GM12892 (cell line): ENCODE measurements around the gene SLC6A8.

Source experiments
- POLR2A ChIP-seq: IDR thresholded peaks from 2 replicates; pipeline ENCODE4 v1.6.1; 2011; ENCODE audit warnings: low read depth, low read length, control low read depth
- POLR2AphosphoS5 ChIP-seq: IDR thresholded peaks from 2 replicates; pipeline ENCODE4 v1.6.1; 2011; ENCODE audit warnings: low read depth, low read length, control low read depth
- TAF1 ChIP-seq: IDR thresholded peaks from 2 replicates; pipeline ENCODE4 v1.6.1; 2011; ENCODE audit warnings: low read depth, mild to moderate bottlenecking, control low read depth, low read length, borderline replicate concordance

DNA sequence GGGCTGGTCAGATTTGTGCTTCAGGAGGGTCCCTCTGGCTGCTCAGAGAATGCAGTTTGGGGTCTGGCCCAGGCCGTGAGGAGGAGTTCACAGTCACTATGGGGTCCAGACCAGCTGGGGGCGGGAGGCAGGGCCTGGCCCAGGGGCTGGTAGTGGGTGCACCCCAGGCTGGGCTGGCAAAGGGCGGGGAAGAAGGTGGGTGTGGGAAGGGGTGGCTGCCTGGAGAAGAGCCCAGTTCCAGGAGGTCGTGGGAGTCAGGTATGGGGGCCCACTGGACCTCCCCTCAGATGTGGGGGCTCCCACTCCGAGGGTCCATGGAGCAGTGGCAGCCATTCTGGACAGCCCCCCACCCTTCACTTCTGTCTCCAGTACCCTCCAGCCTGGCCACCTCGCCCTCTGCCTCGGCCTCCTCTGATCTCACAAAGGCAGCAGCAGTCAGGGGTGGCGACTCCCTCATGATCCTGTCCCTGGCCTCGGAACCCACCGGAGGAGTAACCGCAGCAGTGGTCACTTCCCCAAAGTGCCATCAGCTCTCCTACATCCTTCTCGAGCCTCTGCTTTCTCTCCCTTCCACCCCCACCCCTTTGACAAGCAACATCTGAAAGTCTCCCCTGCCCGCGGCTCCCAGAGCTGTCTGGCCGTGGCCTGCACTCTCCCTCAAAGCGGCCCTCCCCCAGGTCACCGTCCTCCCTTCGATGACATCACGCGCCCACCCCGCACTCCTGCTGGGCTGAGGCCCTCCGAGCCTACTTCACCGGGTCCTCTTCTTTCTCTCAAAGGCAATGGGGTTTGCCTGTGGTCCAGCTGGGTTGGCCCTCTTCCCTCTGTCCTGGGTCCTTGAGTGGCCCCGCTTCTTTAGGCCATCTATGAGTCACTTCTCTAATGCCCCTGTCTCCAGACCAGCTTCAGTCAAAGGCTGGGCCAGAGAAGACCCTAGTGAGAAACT lies 1.7 kb upstream of the SLC6A8 start:
- TF ChIP-seq POLR2AphosphoS5 = no peak
- no peak for TF ChIP-seq POLR2A
- no peak for TF ChIP-seq TAF1
